ENCODE results near the gene PKIG. TPM values are rescaled to one million over a fixed set of nuclear protein-coding genes. Genes with fewer than 3 reads are reported as not detected.

The PKIG gene
- total and polyA plus RNA-seq, 10 of the 15 experiments (the other 5 are each of a cell fraction or from before 2014, with no cell fraction given), result 5.7 to 82.3 (median 39.7) TPM

GRCh38 chr20:44586289-44586911 lies 4.0 kb downstream of the PKIG start (continued):
- TF ChIP-seq, protein P1, sequence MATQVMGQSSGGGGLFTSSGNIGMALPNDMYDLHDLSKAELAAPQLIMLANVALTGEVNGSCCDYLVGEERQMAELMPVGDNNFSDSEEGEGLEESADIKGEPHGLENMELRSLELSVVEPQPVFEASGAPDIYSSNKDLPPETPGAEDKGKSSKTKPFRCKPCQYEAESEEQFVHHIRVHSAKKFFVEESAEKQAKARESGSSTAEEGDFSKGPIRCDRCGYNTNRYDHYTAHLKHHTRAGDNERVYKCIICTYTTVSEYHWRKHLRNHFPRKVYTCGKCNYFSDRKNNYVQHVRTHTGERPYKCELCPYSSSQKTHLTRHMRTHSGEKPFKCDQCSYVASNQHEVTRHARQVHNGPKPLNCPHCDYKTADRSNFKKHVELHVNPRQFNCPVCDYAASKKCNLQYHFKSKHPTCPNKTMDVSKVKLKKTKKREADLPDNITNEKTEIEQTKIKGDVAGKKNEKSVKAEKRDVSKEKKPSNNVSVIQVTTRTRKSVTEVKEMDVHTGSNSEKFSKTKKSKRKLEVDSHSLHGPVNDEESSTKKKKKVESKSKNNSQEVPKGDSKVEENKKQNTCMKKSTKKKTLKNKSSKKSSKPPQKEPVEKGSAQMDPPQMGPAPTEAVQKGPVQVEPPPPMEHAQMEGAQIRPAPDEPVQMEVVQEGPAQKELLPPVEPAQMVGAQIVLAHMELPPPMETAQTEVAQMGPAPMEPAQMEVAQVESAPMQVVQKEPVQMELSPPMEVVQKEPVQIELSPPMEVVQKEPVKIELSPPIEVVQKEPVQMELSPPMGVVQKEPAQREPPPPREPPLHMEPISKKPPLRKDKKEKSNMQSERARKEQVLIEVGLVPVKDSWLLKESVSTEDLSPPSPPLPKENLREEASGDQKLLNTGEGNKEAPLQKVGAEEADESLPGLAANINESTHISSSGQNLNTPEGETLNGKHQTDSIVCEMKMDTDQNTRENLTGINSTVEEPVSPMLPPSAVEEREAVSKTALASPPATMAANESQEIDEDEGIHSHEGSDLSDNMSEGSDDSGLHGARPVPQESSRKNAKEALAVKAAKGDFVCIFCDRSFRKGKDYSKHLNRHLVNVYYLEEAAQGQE (IDR thresholded peaks at IDR 0.05; ENCODE audit: low read depth, low read length), result no peak
- peak; percentile 73; the same call in 1 of the 2 replicates for TF ChIP-seq TCF3 (IDR thresholded peaks at IDR 0.05; ENCODE audit: borderline replicate concordance, insufficient read depth, low read depth, low read length)
- TF ChIP-seq KLF5 (IDR thresholded peaks at IDR 0.05; ENCODE audit: partially characterized antibody), result no peak
- TF ChIP-seq NR2F1 (conservative IDR thresholded peaks at IDR 0.05), result peak; percentile 78
- peak; percentile 62; the same call in 1 of the 2 replicates for TF ChIP-seq ZNF24 (IDR thresholded peaks at IDR 0.05)
- TF ChIP-seq ZZZ3 (IDR thresholded peaks at IDR 0.05; ENCODE audit: control insufficient read depth, insufficient read length, low read depth), result no peak
- TF ChIP-seq POLR2AphosphoS5 (IDR thresholded peaks at IDR 0.05; ENCODE audit: low read length), result peak; percentile 47; the same call in 1 of the 2 replicates
- TF ChIP-seq SPI1 (IDR thresholded peaks at IDR 0.05; ENCODE audit: borderline replicate concordance, insufficient read depth, low read depth, low read length), result peak; percentile 99
- TF ChIP-seq ZBTB33 (IDR thresholded peaks at IDR 0.05), result no peak
- TF ChIP-seq RELA (IDR thresholded peaks at IDR 0.05; ENCODE audit: borderline replicate concordance, partially characterized antibody), result no peak
- TF ChIP-seq CREM (IDR thresholded peaks at IDR 0.05; ENCODE audit: low read depth), result peak; percentile 62
- TF ChIP-seq, protein P2, sequence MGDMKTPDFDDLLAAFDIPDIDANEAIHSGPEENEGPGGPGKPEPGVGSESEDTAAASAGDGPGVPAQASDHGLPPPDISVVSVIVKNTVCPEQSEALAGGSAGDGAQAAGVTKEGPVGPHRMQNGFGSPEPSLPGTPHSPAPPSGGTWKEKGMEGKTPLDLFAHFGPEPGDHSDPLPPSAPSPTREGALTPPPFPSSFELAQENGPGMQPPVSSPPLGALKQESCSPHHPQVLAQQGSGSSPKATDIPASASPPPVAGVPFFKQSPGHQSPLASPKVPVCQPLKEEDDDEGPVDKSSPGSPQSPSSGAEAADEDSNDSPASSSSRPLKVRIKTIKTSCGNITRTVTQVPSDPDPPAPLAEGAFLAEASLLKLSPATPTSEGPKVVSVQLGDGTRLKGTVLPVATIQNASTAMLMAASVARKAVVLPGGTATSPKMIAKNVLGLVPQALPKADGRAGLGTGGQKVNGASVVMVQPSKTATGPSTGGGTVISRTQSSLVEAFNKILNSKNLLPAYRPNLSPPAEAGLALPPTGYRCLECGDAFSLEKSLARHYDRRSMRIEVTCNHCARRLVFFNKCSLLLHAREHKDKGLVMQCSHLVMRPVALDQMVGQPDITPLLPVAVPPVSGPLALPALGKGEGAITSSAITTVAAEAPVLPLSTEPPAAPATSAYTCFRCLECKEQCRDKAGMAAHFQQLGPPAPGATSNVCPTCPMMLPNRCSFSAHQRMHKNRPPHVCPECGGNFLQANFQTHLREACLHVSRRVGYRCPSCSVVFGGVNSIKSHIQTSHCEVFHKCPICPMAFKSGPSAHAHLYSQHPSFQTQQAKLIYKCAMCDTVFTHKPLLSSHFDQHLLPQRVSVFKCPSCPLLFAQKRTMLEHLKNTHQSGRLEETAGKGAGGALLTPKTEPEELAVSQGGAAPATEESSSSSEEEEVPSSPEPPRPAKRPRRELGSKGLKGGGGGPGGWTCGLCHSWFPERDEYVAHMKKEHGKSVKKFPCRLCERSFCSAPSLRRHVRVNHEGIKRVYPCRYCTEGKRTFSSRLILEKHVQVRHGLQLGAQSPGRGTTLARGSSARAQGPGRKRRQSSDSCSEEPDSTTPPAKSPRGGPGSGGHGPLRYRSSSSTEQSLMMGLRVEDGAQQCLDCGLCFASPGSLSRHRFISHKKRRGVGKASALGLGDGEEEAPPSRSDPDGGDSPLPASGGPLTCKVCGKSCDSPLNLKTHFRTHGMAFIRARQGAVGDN (IDR thresholded peaks at IDR 0.05), result peak; percentile 91
- TF ChIP-seq TBL1XR1 (IDR thresholded peaks at IDR 0.05; ENCODE audit: low read depth, low read length), result peak; percentile 61; the same call in 1 of the 2 replicates
- TF ChIP-seq, protein P3, sequence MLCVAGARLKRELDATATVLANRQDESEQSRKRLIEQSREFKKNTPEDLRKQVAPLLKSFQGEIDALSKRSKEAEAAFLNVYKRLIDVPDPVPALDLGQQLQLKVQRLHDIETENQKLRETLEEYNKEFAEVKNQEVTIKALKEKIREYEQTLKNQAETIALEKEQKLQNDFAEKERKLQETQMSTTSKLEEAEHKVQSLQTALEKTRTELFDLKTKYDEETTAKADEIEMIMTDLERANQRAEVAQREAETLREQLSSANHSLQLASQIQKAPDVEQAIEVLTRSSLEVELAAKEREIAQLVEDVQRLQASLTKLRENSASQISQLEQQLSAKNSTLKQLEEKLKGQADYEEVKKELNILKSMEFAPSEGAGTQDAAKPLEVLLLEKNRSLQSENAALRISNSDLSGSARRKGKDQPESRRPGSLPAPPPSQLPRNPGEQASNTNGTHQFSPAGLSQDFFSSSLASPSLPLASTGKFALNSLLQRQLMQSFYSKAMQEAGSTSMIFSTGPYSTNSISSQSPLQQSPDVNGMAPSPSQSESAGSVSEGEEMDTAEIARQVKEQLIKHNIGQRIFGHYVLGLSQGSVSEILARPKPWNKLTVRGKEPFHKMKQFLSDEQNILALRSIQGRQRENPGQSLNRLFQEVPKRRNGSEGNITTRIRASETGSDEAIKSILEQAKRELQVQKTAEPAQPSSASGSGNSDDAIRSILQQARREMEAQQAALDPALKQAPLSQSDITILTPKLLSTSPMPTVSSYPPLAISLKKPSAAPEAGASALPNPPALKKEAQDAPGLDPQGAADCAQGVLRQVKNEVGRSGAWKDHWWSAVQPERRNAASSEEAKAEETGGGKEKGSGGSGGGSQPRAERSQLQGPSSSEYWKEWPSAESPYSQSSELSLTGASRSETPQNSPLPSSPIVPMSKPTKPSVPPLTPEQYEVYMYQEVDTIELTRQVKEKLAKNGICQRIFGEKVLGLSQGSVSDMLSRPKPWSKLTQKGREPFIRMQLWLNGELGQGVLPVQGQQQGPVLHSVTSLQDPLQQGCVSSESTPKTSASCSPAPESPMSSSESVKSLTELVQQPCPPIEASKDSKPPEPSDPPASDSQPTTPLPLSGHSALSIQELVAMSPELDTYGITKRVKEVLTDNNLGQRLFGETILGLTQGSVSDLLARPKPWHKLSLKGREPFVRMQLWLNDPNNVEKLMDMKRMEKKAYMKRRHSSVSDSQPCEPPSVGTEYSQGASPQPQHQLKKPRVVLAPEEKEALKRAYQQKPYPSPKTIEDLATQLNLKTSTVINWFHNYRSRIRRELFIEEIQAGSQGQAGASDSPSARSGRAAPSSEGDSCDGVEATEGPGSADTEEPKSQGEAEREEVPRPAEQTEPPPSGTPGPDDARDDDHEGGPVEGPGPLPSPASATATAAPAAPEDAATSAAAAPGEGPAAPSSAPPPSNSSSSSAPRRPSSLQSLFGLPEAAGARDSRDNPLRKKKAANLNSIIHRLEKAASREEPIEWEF (IDR thresholded peaks at IDR 0.05; ENCODE audit: insufficient replicate concordance, low read depth, low read length), result no peak
